Progenitor cell of endocrine pancreas (in vitro differentiated cells): ENCODE results near the gene TBC1D1. TPM values are rescaled to one million over a fixed set of nuclear protein-coding genes. Genes with fewer than 3 reads are reported as not detected.

ENCODE experiments used
- DNase-seq: peaks from one replicate; pipeline ENCODE4 v3.0.0; 2021; ENCODE audit warnings: low spot score; ENCODE audit not compliant: unreplicated experiment
- H3K27ac Mint-ChIP-seq: 2 replicates; pipeline ENCODE4 v1.8.0; 2021; ENCODE audit warnings: mild to moderate bottlenecking, moderate library complexity, mixed read lengths
- H3K27me3 Mint-ChIP-seq: 2 replicates; pipeline ENCODE4 v1.8.0; 2021; ENCODE audit warnings: mixed read lengths
- H3K36me3 Mint-ChIP-seq: 2 replicates; pipeline ENCODE4 v1.8.0; 2022; ENCODE audit warnings: mixed read lengths; ENCODE audit not compliant: insufficient read depth
- H3K4me1 Mint-ChIP-seq: 2 replicates; pipeline ENCODE4 v1.8.0; 2021; ENCODE audit warnings: low read depth, mixed read lengths
- H3K4me3 Mint-ChIP-seq: 2 replicates; pipeline ENCODE4 v1.8.0; 2021; ENCODE audit warnings: low read depth, mild to moderate bottlenecking, moderate library complexity, mixed read lengths
- H3K9me3 Mint-ChIP-seq: 2 replicates; pipeline ENCODE4 v1.8.0; 2021; ENCODE audit warnings: low read depth, mixed read lengths
- total RNA-seq: library from RNA; stranded (reverse); gene quantifications from 2 replicates; pipeline ENCODE4 v1.2.1, GENCODE V29; 2021
- TF ChIP-seq, protein P1 (sequence below): fragments of 200-600 bp; sonication (generic); IDR thresholded peaks from one replicate; pipeline ENCODE4 v1.5.0; 2021; ENCODE audit warnings: antibody characterized with exemption, mild to moderate bottlenecking; ENCODE audit not compliant: unreplicated experiment

Gene TBC1D1
- total RNA-seq, 1 donor from 2014 or later = 138 TPM

- TF ChIP-seq, protein P1, sequence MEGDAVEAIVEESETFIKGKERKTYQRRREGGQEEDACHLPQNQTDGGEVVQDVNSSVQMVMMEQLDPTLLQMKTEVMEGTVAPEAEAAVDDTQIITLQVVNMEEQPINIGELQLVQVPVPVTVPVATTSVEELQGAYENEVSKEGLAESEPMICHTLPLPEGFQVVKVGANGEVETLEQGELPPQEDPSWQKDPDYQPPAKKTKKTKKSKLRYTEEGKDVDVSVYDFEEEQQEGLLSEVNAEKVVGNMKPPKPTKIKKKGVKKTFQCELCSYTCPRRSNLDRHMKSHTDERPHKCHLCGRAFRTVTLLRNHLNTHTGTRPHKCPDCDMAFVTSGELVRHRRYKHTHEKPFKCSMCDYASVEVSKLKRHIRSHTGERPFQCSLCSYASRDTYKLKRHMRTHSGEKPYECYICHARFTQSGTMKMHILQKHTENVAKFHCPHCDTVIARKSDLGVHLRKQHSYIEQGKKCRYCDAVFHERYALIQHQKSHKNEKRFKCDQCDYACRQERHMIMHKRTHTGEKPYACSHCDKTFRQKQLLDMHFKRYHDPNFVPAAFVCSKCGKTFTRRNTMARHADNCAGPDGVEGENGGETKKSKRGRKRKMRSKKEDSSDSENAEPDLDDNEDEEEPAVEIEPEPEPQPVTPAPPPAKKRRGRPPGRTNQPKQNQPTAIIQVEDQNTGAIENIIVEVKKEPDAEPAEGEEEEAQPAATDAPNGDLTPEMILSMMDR = no peak
- Mint-ChIP-seq H3K27me3 (no peaks in the 10 kb centered on the region), H3K9me3 (no peaks in the 10 kb centered on the region), H3K4me3 (no peak overlapping the region), H3K4me1 (no peaks in the 10 kb centered on the region), H3K36me3 (peaks cover 9% of the 10 kb centered on the region), H3K27ac (no peak overlapping the region)
- DNase-seq = no peak
Measured at GRCh38 chr4:37858112-37858511, 32.8 kb upstream of the TBC1D1 start.

GRCh38 chr4:37858872-37859271 is 32.0 kb upstream of the TBC1D1 start:
- no peak overlapping the region for H3K4me3 Mint-ChIP-seq
- no peaks in the 10 kb centered on the region for H3K27me3 Mint-ChIP-seq
- no peaks in the 10 kb centered on the region for H3K4me1 Mint-ChIP-seq
- no peak overlapping the region for H3K27ac Mint-ChIP-seq
- no peak for DNase-seq
- H3K9me3 Mint-ChIP-seq = no peaks in the 10 kb centered on the region
- peaks cover 8% of the 10 kb centered on the region for H3K36me3 Mint-ChIP-seq
- TF ChIP-seq, protein P1 = no peak

DNA sequence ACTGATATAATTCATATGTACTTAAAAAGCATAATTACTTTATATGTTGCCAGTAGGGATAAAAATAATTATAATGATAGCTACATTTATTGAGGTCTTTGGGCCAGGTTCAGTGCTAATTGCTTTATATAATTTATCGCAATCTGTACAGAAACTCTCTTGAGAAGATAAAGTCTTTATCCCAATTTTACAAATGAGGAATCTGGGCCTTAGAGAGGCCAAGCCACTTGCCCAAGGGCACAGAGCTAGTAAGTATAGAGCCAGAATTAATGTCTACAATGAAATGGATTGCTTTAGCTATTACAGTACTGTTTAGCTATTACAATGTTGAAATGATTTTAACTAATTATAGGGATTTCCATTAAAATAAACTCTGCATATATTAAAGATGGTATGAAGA is 30.6 kb upstream of the TBC1D1 start:
- no peak for DNase-seq
- H3K27me3 Mint-ChIP-seq = no peaks in the 10 kb centered on the region
- no peaks in the 10 kb centered on the region for H3K9me3 Mint-ChIP-seq
- no peak overlapping the region for H3K4me3 Mint-ChIP-seq
- no peak overlapping the region for H3K27ac Mint-ChIP-seq
- H3K36me3 Mint-ChIP-seq = peaks cover 8% of the 10 kb centered on the region
- TF ChIP-seq, protein P1 = no peak
- no peaks in the 10 kb centered on the region for H3K4me1 Mint-ChIP-seq

- Mint-ChIP-seq H3K4me3 (no peak overlapping the region), H3K4me1 (no peaks in the 10 kb centered on the region), H3K36me3 (peaks cover 18% of the 10 kb centered on the region)
Measured at GRCh38 chr4:37862961-37863360, 27.9 kb upstream of the TBC1D1 start.

GRCh38 chr4:37864786-37865185 is 26.1 kb upstream of the TBC1D1 start:
- Mint-ChIP-seq H3K9me3 (peaks cover 5% of the 10 kb centered on the region), H3K36me3 (peaks cover 18% of the 10 kb centered on the region), H3K4me3 (no peak overlapping the region), H3K4me1 (no peaks in the 10 kb centered on the region), H3K27me3 (no peaks in the 10 kb centered on the region), H3K27ac (no peak overlapping the region)
- TF ChIP-seq, protein P1 = no peak
- no peak for DNase-seq

More at GRCh38 chr4:37862961-37863360, 27.9 kb upstream of the TBC1D1 start:
- no peak for DNase-seq
- Mint-ChIP-seq H3K27ac (no peak overlapping the region), H3K9me3 (peaks cover 5% of the 10 kb centered on the region), H3K27me3 (no peaks in the 10 kb centered on the region)
- TF ChIP-seq, protein P1 = no peak
